WERI-Rb-1 (cell line): Measurements from ENCODE around the gene OSBPL8.

Experiments used
- DNase-seq: peaks from one replicate; pipeline ENCODE4 v3.0.0-alpha.2; 2020
- H3K27ac ChIP-seq: fragments of 250-450 bp; sonication (Bioruptor Pico); 2 replicates; pipeline ENCODE4 v1.5.1; 2020; ENCODE audit warnings: mild to moderate bottlenecking, moderate library complexity
- H3K27me3 ChIP-seq: fragments of 250-450 bp; sonication (Bioruptor Pico); 2 replicates; pipeline ENCODE4 v1.5.1; 2021; ENCODE audit warnings: mild to moderate bottlenecking, low read depth, moderate library complexity; ENCODE audit not compliant: insufficient read depth, severe bottlenecking
- H3K36me3 ChIP-seq: fragments of 250-450 bp; sonication (Bioruptor Pico); 2 replicates; pipeline ENCODE4 v1.5.1; 2020; ENCODE audit warnings: mild to moderate bottlenecking, moderate library complexity
- H3K4me3 ChIP-seq: 2 replicates; pipeline ENCODE4 v1.5.1; 2011; ENCODE audit warnings: low read depth, mild to moderate bottlenecking, control low read depth, low read length
- H3K9me3 ChIP-seq: fragments of 250-450 bp; sonication (Bioruptor Pico); 2 replicates; pipeline ENCODE4 v1.5.1; 2021; ENCODE audit warnings: mild to moderate bottlenecking, moderate library complexity; ENCODE audit not compliant: severe bottlenecking
- TF ChIP-seq, protein P1 (sequence below): IDR thresholded peaks from 2 replicates; pipeline ENCODE4 v1.5.1; 2011; ENCODE audit warnings: low read depth, mild to moderate bottlenecking, control low read depth, inconsistent platforms, low read length

The OSBPL8 gene

DNA sequence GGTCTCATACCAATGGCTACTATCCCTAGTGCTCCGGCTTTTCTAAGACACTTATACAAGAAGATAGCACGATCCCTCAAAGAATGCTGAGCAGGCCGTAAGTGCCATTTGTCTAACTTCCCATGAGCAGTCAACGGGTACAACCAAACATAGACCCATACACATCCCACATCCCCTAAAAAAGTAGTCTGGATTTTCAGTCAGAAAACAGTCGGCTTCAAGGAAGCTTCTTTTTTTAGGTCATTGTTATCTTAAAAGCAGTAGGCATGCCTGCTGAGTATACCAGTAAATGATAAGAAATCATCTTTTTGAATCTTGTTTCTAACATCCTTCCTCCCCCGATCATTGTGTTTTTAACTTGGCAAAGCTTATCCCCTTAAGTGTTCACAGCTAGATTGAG, 19.8 kb downstream of the OSBPL8 start:
- Histone ChIP-seq H3K9me3 (no peaks in the 10 kb centered on the region), H3K27ac (no peak overlapping the region), H3K4me3 (no peak overlapping the region), H3K36me3 (no peaks in the 10 kb centered on the region; the same call in 1 of the 2 replicates), H3K27me3 (no peaks in the 10 kb centered on the region)
- TF ChIP-seq, protein P1, sequence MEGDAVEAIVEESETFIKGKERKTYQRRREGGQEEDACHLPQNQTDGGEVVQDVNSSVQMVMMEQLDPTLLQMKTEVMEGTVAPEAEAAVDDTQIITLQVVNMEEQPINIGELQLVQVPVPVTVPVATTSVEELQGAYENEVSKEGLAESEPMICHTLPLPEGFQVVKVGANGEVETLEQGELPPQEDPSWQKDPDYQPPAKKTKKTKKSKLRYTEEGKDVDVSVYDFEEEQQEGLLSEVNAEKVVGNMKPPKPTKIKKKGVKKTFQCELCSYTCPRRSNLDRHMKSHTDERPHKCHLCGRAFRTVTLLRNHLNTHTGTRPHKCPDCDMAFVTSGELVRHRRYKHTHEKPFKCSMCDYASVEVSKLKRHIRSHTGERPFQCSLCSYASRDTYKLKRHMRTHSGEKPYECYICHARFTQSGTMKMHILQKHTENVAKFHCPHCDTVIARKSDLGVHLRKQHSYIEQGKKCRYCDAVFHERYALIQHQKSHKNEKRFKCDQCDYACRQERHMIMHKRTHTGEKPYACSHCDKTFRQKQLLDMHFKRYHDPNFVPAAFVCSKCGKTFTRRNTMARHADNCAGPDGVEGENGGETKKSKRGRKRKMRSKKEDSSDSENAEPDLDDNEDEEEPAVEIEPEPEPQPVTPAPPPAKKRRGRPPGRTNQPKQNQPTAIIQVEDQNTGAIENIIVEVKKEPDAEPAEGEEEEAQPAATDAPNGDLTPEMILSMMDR, result no peak
- no peak for DNase-seq

DNA sequence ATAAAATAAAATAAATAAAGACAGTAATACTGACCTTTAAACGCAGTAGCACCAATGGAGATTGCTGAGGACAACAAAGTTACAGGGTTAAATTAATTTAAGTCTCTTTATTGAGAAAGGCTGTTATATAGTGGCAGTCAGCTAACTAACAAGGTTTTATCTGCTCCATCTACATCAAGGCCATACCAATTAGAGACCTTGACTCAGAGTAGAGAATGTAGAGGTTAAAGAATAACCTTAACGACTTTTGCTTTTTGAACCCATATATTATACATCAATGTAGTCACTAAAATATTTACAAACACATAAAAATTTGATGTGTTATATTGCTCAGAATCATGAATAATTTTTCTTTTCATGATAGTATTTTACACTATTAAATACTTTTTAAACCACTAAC, 21.6 kb downstream of the OSBPL8 start:
- no peak for DNase-seq
- H3K4me3 ChIP-seq, result no peak overlapping the region
- TF ChIP-seq, protein P1, result no peak
- no peaks in the 10 kb centered on the region for H3K27me3 ChIP-seq
- H3K36me3 ChIP-seq, result no peaks in the 10 kb centered on the region; the same call in 1 of the 2 replicates
- no peak overlapping the region for H3K27ac ChIP-seq
- no peaks in the 10 kb centered on the region for H3K9me3 ChIP-seq

DNA sequence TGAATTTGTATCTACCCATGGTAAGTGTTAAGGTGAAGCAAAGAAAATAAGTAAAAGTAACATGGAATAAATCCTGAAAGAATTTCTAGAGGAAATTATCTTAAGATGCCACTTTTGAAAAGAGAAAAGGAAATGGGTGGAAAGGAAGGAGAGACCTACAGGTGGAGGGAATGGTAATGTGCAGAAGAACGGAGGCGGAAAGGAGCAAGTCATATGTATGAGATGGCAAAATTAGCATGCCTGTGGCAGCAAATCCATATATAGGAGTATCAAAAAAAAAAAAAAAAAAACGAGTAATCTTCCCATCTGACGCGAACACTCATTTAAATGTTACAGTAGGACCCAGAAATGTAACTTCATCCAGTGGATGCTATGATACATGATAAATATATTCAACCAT, 23.0 kb downstream of the OSBPL8 start:
- no peak for DNase-seq
- Histone ChIP-seq H3K27me3 (no peaks in the 10 kb centered on the region), H3K36me3 (no peaks in the 10 kb centered on the region; the same call in 1 of the 2 replicates), H3K9me3 (no peaks in the 10 kb centered on the region), H3K27ac (no peak overlapping the region), H3K4me3 (no peak overlapping the region)
- TF ChIP-seq, protein P1, result no peak

DNA sequence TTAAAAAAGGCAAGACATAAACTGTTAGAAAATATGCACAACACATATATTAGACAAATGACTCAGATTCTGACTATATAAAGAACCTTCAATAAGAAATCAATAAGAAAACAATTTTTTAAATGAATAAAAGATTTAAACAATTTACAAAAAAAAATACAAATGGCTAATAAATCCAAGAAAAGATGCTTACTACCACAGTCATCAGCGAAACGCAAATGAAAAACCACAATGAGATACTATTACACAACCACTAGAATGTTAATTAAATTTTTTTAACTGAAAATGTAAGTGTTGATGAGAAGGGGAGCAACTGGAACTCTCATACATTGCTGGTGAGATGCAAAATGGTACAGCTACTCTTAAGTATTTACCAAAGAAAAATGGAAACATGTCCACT, 24.4 kb downstream of the OSBPL8 start:
- Histone ChIP-seq H3K27ac (no peak overlapping the region), H3K27me3 (no peaks in the 10 kb centered on the region), H3K36me3 (no peaks in the 10 kb centered on the region; the same call in 1 of the 2 replicates), H3K9me3 (no peaks in the 10 kb centered on the region), H3K4me3 (no peak overlapping the region)
- TF ChIP-seq, protein P1, result no peak
- DNase-seq, result no peak

DNA sequence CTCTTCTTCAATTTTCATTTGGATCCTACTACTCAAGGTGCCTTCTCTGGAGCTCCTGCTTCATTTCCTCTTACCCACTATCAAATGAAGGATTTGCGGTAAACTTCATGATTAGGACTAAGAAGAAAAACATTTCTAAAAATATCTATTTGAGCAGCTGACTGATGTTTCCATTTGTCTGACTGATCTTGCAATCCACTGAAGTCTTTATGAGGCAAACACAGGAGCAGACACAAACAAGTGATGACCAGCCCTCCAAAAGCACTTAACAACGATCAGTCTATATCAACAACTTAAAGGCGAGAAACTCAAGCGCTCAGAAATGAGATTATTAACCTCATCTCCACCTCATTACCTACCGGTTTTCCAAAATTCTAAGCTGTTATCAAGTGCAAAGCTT, 26.2 kb downstream of the OSBPL8 start:
- TF ChIP-seq, protein P1, result no peak
- Histone ChIP-seq H3K4me3 (no peak overlapping the region), H3K27me3 (no peaks in the 10 kb centered on the region), H3K36me3 (no peaks in the 10 kb centered on the region; the same call in none of the 2 replicates), H3K9me3 (no peaks in the 10 kb centered on the region), H3K27ac (no peak overlapping the region)
- DNase-seq, result no peak

DNA sequence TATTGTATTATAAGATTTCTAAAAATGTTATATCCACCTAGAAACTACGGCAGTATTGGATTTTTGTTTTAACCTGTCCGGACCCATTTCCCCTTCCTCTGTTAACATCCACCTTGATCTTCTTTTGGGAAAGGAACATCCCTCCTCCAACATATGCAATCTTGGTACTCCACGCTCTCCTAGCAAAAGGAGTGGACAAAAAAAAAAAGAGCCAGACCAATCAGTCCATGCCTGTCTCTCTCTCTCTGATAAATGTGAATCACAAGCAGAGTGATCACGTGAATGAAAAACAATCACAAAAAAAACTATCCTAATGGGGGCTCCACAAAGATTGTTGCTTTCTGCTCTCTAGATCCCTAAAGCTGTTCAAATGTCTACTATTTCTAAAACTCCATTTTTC, 27.1 kb downstream of the OSBPL8 start:
- TF ChIP-seq, protein P1, result no peak
- no peaks in the 10 kb centered on the region for H3K9me3 ChIP-seq
- no peak overlapping the region for H3K27ac ChIP-seq
- no peaks in the 10 kb centered on the region; the same call in none of the 2 replicates for H3K36me3 ChIP-seq
- no peaks in the 10 kb centered on the region for H3K27me3 ChIP-seq
- no peak for DNase-seq
- no peak overlapping the region for H3K4me3 ChIP-seq
